Measurements from ENCODE around the gene ENOX1.

Gene ENOX1

DNA sequence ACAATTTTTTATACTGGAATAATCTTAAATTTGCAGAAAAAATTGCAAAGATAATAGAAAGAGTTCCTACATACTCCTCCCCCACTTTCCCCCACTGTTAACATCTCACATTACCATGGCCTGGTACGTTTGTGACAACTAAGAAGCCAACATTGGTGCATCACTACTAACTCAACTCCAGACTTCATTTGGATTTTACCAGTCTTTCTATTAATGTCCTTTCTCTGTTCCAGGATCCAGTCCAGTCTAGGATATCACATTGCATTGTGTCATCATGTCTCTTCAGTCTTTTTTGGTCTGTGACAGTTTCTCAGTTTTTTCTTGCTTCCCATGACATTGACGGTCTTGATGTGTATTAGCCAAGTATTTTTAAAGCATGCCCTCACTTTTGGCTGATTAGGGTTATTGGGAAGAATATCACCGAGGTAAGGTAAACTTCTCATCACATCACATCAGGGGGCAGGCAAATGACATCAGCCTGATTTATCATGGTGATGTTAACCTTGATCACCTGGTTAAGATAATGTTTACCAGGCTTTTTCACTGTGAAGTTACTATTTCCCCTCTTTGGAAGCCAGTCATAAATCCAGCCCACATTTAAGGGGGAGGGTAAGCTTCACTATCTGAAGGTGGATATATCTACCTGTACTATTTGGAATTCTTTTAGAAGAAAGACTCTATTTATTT is 322.1 kb downstream of the ENOX1 start:
- Histone ChIP-seq H3K4me1 (ENCODE audit: control insufficient read depth in 1 of 2, insufficient read depth in 2 of 2, low read length in 2 of 2) (no peaks in the 10 kb centered on the region), H3K9me3 (ENCODE audit: control insufficient read depth in 1 of 2, low read length in 2 of 2) (no peaks in the 10 kb centered on the region), H3K4me3 (ENCODE audit: low read depth in 1 of 2, low read length in 2 of 2) (no peak overlapping the region), H3K27ac (ENCODE audit: low read length) (no peak overlapping the region), H3K27me3 (ENCODE audit: low read depth, low read length) (no peaks in the 10 kb centered on the region), H3K36me3 (ENCODE audit: control insufficient read depth in 1 of 2, insufficient read depth in 2 of 2, low read length in 2 of 2) (no peaks in the 10 kb centered on the region)

DNA sequence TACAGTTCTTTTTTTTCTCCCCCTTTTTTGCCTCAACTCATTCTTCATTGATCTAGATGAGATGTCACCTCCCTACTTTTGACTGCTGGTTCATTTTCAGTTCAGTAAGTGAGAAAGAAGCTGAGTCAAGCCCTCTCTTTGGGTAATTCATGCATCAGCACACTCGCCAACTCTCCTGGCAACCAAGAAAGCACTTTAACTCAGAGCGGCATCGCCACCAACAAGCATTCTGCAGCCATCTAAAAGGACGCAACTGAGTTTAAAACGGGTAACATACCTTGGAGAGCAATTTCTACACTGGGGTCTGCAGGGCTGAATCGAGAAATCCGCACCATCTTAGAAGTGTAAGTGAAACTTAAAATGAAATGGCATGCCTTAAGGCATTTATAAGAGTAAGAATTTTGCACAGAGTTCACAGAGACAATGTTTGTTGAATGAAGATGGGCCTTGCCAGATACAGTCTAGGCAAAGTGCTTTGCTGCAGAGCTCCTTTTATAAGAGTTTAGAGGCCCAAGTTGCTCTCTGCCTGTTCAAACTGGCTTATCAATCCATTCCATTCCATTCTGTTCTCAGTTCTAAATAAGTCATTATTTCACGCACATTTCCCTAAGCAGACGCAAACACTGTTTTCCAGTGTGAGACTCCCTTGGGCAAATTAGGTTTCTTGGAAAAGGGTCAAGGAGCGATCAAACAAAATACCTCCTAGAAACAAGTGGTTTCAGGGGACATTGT is 338.0 kb downstream of the ENOX1 start:
- H3K4me1 ChIP-seq (ENCODE audit: control insufficient read depth in 1 of 2, insufficient read depth in 2 of 2, low read length in 2 of 2): no peaks in the 10 kb centered on the region
- H3K27me3 ChIP-seq (ENCODE audit: low read depth, low read length): no peaks in the 10 kb centered on the region
- H3K27ac ChIP-seq (ENCODE audit: low read length): no peak overlapping the region
- no peaks in the 10 kb centered on the region for H3K9me3 ChIP-seq (ENCODE audit: control insufficient read depth in 1 of 2, low read length in 2 of 2)
- H3K36me3 ChIP-seq (ENCODE audit: control insufficient read depth in 1 of 2, insufficient read depth in 2 of 2, low read length in 2 of 2): no peaks in the 10 kb centered on the region
- H3K4me3 ChIP-seq (ENCODE audit: low read depth in 1 of 2, low read length in 2 of 2): no peak overlapping the region

DNA sequence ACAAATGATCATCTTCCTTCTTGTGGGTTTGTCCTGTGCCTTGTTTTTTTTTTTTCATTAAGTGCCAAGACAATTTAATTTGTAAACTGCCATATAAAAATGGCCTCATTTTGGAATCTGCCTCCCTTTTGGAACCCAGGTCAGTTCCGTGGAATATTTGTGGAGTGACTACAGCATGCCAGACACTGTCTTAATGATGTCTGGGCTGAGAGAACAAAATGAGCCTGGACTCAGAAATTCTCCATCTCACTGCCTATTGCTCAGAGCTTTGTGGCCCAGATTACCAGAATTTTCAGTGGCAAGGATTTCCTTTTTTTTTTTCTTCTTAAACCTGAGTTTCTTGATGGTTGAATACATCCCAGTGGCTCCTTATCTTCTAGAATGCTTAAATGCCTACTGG is 340.6 kb downstream of the ENOX1 start:
- H3K4me3 ChIP-seq (ENCODE audit: low read depth in 1 of 2, low read length in 2 of 2): no peak overlapping the region
- H3K4me1 ChIP-seq (ENCODE audit: control insufficient read depth in 1 of 2, insufficient read depth in 2 of 2, low read length in 2 of 2): no peaks in the 10 kb centered on the region
- no peaks in the 10 kb centered on the region for H3K36me3 ChIP-seq (ENCODE audit: control insufficient read depth in 1 of 2, insufficient read depth in 2 of 2, low read length in 2 of 2)
- H3K9me3 ChIP-seq (ENCODE audit: control insufficient read depth in 1 of 2, low read length in 2 of 2): no peaks in the 10 kb centered on the region
- no peak overlapping the region for H3K27ac ChIP-seq (ENCODE audit: low read length)
- no peaks in the 10 kb centered on the region for H3K27me3 ChIP-seq (ENCODE audit: low read depth, low read length)

DNA sequence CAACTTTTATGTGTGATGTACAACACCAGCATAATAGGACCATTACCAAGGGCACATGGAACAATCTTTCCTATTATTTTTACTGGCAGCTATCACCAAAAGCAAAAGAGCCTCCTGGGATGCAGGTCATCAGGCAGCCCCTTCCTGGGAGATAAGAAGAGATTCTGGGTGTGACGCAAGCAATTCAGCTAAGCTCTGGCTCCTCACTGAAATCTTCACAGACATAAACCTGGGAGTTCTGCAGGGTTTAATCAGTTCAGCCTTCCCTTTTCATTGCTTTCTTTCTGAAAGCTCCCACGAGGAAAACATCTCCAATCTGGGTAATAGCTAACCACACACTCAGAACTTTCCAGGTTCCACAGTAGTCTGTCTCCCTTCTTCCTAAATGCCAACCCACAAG is 341.1 kb downstream of the ENOX1 start:
- H3K4me3 ChIP-seq (ENCODE audit: low read depth in 1 of 2, low read length in 2 of 2): no peak overlapping the region
- H3K36me3 ChIP-seq (ENCODE audit: control insufficient read depth in 1 of 2, insufficient read depth in 2 of 2, low read length in 2 of 2): no peaks in the 10 kb centered on the region
- H3K27ac ChIP-seq (ENCODE audit: low read length): no peak overlapping the region
- no peaks in the 10 kb centered on the region for H3K4me1 ChIP-seq (ENCODE audit: control insufficient read depth in 1 of 2, insufficient read depth in 2 of 2, low read length in 2 of 2)
- no peaks in the 10 kb centered on the region for H3K9me3 ChIP-seq (ENCODE audit: control insufficient read depth in 1 of 2, low read length in 2 of 2)
- H3K27me3 ChIP-seq (ENCODE audit: low read depth, low read length): no peaks in the 10 kb centered on the region

DNA sequence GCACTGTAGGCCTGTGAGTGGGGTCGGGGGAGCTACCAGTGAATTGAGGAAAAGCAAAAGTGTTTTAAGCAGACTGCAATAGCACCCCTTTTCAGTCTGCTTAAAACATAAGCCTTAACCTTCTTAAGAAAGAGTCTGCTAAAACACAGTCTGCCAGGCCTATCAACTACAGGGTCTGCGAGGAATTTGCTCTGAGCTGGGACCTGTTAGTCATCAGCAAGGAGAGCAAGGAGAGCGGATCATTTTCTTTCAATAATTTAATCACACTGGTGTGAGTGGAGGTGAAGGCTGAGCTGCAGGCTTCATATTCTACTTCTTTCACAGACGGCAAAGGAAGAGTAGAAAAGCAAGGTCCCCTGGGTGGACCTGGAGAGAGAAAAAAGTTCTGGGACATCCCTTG is 342.7 kb downstream of the ENOX1 start:
- Histone ChIP-seq H3K36me3 (ENCODE audit: control insufficient read depth in 1 of 2, insufficient read depth in 2 of 2, low read length in 2 of 2) (no peaks in the 10 kb centered on the region), H3K9me3 (ENCODE audit: control insufficient read depth in 1 of 2, low read length in 2 of 2) (no peaks in the 10 kb centered on the region), H3K4me1 (ENCODE audit: control insufficient read depth in 1 of 2, insufficient read depth in 2 of 2, low read length in 2 of 2) (no peaks in the 10 kb centered on the region), H3K27me3 (ENCODE audit: low read depth, low read length) (no peaks in the 10 kb centered on the region), H3K27ac (ENCODE audit: low read length) (no peak overlapping the region), H3K4me3 (ENCODE audit: low read depth in 1 of 2, low read length in 2 of 2) (no peak overlapping the region)

DNA sequence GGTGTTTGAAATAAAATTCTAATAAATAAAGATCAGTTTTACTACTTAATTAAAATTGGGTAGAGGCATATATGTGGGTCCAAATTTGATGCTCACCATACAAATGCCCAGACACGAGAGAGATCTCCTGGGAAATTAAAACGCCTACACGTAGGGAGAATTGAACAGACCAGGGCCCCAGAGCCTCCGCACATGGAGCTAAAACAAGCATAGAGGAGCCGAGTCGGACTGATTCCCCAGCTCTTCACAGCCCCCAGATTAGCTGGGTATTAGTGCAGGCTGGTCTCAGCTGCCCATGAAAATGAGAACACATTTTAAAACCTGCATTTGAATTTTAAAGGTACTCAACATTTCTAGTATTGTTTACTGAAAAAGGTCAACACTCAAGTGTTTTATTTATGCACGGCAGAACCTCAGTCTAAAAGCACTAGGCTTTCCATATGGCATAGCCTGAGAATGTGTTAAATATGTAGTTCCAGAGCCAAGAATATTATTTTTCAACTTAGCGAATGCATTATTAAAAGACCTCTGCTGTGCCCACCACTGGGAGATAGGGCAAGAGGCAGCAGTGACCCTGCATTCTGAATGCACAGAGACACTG is 344.8 kb downstream of the ENOX1 start:
- H3K27me3 ChIP-seq (ENCODE audit: low read depth, low read length): no peaks in the 10 kb centered on the region
- no peaks in the 10 kb centered on the region for H3K4me1 ChIP-seq (ENCODE audit: control insufficient read depth in 1 of 2, insufficient read depth in 2 of 2, low read length in 2 of 2)
- H3K9me3 ChIP-seq (ENCODE audit: control insufficient read depth in 1 of 2, low read length in 2 of 2): no peaks in the 10 kb centered on the region
- no peak overlapping the region for H3K4me3 ChIP-seq (ENCODE audit: low read depth in 1 of 2, low read length in 2 of 2)
- H3K36me3 ChIP-seq (ENCODE audit: control insufficient read depth in 1 of 2, insufficient read depth in 2 of 2, low read length in 2 of 2): no peaks in the 10 kb centered on the region
- no peak overlapping the region for H3K27ac ChIP-seq (ENCODE audit: low read length)

DNA sequence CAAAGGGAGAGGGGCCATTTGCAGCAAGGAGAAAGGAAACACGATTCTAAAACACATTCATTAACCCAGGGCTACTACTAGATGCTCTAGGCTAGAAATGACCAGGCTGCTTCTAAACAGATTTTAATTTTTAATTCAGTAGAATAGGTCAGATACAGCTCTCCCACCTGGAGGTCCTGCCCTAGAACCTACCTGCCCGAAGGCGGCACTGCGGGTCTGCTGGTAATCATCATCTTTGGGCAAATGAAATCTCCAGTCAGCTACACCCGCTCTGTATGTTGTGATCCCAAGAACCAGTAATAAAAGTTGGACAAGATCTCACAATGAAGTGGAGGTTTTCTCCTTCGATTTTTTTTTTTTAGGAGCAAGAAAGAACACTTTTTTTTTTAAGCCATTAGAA is 345.3 kb downstream of the ENOX1 start:
- Histone ChIP-seq H3K27ac (ENCODE audit: low read length) (no peak overlapping the region), H3K4me3 (ENCODE audit: low read depth in 1 of 2, low read length in 2 of 2) (no peak overlapping the region), H3K4me1 (ENCODE audit: control insufficient read depth in 1 of 2, insufficient read depth in 2 of 2, low read length in 2 of 2) (no peaks in the 10 kb centered on the region), H3K36me3 (ENCODE audit: control insufficient read depth in 1 of 2, insufficient read depth in 2 of 2, low read length in 2 of 2) (no peaks in the 10 kb centered on the region), H3K9me3 (ENCODE audit: control insufficient read depth in 1 of 2, low read length in 2 of 2) (no peaks in the 10 kb centered on the region), H3K27me3 (ENCODE audit: low read depth, low read length) (no peaks in the 10 kb centered on the region)

DNA sequence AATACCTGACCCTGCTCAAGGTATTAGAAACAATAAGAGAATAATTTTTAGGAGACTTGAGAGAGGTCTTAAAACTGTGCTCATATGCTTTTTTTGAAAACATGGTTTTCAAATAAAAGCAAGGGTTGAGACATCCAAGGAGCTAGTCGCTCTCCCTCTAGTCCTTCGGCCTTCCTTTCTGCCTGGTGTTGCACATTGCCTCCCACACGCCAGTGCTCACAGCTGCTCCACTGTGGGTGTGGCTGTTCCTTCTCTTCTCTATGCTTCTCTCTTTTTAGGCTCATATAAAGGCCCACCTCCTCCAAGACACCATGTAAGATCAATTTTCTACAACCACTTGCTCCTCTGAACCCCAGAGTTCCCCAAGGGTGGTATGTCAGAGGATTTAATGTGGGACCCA is 352.6 kb downstream of the ENOX1 start:
- peaks cover 0 to 5% of the 10 kb centered on the region in 2 donors for H3K4me1 ChIP-seq (ENCODE audit: control insufficient read depth in 1 of 2, insufficient read depth in 2 of 2, low read length in 2 of 2)
- no peak overlapping the region for H3K27ac ChIP-seq (ENCODE audit: low read length)
- H3K27me3 ChIP-seq (ENCODE audit: low read depth, low read length): no peaks in the 10 kb centered on the region
- no peaks in the 10 kb centered on the region for H3K36me3 ChIP-seq (ENCODE audit: control insufficient read depth in 1 of 2, insufficient read depth in 2 of 2, low read length in 2 of 2)
- no peak overlapping the region for H3K4me3 ChIP-seq (ENCODE audit: low read depth in 1 of 2, low read length in 2 of 2)
- no peaks in the 10 kb centered on the region for H3K9me3 ChIP-seq (ENCODE audit: control insufficient read depth in 1 of 2, low read length in 2 of 2)

DNA sequence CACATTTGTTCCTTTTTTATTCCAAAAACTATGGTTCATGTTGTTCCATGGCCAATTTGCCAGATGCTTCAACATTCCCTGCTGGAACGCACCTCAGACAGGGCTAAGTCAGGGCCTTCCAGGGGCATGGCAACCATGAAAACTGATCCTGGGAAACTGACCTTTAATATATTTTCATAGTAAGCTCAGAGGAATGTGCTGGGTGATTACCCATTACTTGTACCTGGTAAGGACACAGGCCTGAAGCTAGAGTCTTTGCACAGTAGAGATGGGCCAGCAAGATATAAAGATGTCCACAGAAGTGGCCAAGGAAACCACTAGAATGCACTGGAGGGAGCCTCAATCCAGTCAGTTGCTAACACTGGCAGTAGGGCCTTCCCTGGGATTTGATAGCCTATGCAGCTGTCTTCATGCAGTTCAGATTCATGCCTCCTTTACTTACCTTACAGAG is 353.1 kb downstream of the ENOX1 start:
- Histone ChIP-seq H3K27me3 (ENCODE audit: low read depth, low read length) (no peaks in the 10 kb centered on the region), H3K4me3 (ENCODE audit: low read depth in 1 of 2, low read length in 2 of 2) (no peak overlapping the region), H3K9me3 (ENCODE audit: control insufficient read depth in 1 of 2, low read length in 2 of 2) (no peaks in the 10 kb centered on the region), H3K4me1 (ENCODE audit: control insufficient read depth in 1 of 2, insufficient read depth in 2 of 2, low read length in 2 of 2) (peaks cover 0 to 5% of the 10 kb centered on the region in 2 donors), H3K36me3 (ENCODE audit: control insufficient read depth in 1 of 2, insufficient read depth in 2 of 2, low read length in 2 of 2) (no peaks in the 10 kb centered on the region), H3K27ac (ENCODE audit: low read length) (no peak overlapping the region)

DNA sequence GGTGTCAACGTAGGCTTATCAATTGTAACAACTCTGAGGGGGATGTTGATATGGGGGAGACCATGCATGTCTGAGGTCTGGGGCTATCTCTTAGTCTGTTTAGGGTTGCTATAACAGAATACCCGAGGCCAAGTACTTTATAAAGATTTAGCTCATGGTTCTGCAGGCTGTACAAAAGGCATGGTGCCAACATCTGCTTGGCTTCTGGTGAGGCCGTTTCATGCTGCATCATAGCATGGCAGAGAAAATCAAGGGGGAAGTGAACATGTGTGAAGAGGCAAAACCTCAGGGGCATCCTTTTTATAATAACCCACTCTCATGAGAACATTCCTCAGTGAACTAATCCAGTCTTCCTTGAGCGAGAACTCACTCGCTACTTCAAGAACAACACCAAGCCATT is 353.8 kb downstream of the ENOX1 start:
- Histone ChIP-seq H3K9me3 (ENCODE audit: control insufficient read depth in 1 of 2, low read length in 2 of 2) (no peaks in the 10 kb centered on the region), H3K4me3 (ENCODE audit: low read depth in 1 of 2, low read length in 2 of 2) (no peak overlapping the region), H3K27me3 (ENCODE audit: low read depth, low read length) (no peaks in the 10 kb centered on the region), H3K4me1 (ENCODE audit: control insufficient read depth in 1 of 2, insufficient read depth in 2 of 2, low read length in 2 of 2) (peaks cover 0 to 5% of the 10 kb centered on the region in 2 donors), H3K36me3 (ENCODE audit: control insufficient read depth in 1 of 2, insufficient read depth in 2 of 2, low read length in 2 of 2) (no peaks in the 10 kb centered on the region), H3K27ac (ENCODE audit: low read length) (no peak overlapping the region)

DNA sequence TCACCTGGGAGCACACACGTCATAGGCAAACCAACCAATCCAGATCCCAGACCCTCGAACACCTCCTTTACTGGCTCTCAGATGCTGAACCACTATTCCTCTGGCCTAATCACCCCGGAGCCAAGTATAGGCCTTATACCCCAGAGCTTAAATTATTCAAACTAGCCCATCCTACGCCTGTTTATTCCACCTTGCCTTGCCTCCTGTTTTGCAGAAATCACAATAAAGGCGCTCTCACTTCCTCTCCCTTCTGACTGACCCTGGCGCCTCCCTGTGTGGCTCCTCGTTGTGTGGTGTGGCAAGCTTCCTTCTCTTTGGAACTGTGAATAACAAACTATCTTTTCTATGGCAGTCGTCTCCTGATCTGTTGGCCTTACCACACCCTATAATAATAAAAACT is 354.9 kb downstream of the ENOX1 start:
- H3K4me3 ChIP-seq (ENCODE audit: low read depth in 1 of 2, low read length in 2 of 2): no peak overlapping the region
- peaks cover 0 to 5% of the 10 kb centered on the region in 2 donors for H3K4me1 ChIP-seq (ENCODE audit: control insufficient read depth in 1 of 2, insufficient read depth in 2 of 2, low read length in 2 of 2)
- H3K27ac ChIP-seq (ENCODE audit: low read length): no peak overlapping the region
- H3K36me3 ChIP-seq (ENCODE audit: control insufficient read depth in 1 of 2, insufficient read depth in 2 of 2, low read length in 2 of 2): no peaks in the 10 kb centered on the region
- no peaks in the 10 kb centered on the region for H3K27me3 ChIP-seq (ENCODE audit: low read depth, low read length)
- H3K9me3 ChIP-seq (ENCODE audit: control insufficient read depth in 1 of 2, low read length in 2 of 2): no peaks in the 10 kb centered on the region

Data from muscle layer of duodenum (tissue), 2 donors.